HepG2 (cell line): ENCODE measurements around the gene GLIPR1. TPM values are rescaled to one million over a fixed set of nuclear protein-coding genes. Genes with fewer than 3 reads are reported as not detected.

Source experiments
- ATAC-seq: fragments of 200-7000 bp; cut with Tn5 transposase; 3 replicates; pipeline ENCODE4 v1.9.1; 2020; ENCODE audit warnings: mild to moderate bottlenecking, moderate library complexity
- BruUV-seq: library from RNA; stranded (reverse); fragments of 400-500 nt; replicated peaks from 2 replicates; lab custom pipeline; 2021; lab: Mats Ljungman, UMichigan
- CTCF ChIA-PET: fragments of 300-600 bp; formaldehyde crosslinking; extraction: SDS; loops from one replicate; lab custom pipeline; 2021; ENCODE audit warnings: low total read pairs, inconsistent platforms, low intra/inter-chr PET ratio; lab: Yijun Ruan, JAX
- POLR2A ChIA-PET: fragments of 350-600 bp; sonication (Branson Sonifier 250); formaldehyde crosslinking; loops from one replicate; lab custom pipeline; 2020; ENCODE audit warnings: antibody characterized with exemption, inconsistent platforms; lab: Yijun Ruan, JAX
- DNase-seq: peaks from one replicate; pipeline ENCODE4 v3.0.0-alpha.2; 2015; ENCODE audit warnings: low spot score
- FAIRE-seq: peaks from 3 replicates; lab custom pipeline; 2011; peaks lifted over from hg19 to GRCh38; lab: Jason Lieb, UNC
- H2AFZ ChIP-seq: one replicate; pipeline ENCODE4 v1.6.1; 2011; ENCODE audit warnings: low read length, inconsistent platforms
- H3K27ac ChIP-seq: fragments of 300-600 bp; 3 replicates; pipeline ENCODE4 v1.8.0; 2011; ENCODE audit warnings: mixed run types, mild to moderate bottlenecking, mixed read lengths, low read length, inconsistent platforms; ENCODE audit not compliant: insufficient read depth; ENCODE audit errors: extremely low read length
- H3K27me3 ChIP-seq, 2 experiments: fragments of 200-600 bp in 1 of 2; 2 replicates in 1 of 2; 3 replicates in 1 of 2; pipeline versions ENCODE4 v1.6.0 to v1.8.0; 2011; ENCODE audit warnings: low read length in 2 of 2, mild to moderate bottlenecking in 2 of 2, moderate library complexity in 2 of 2, inconsistent platforms in 1 of 2; ENCODE audit not compliant: insufficient read depth in 2 of 2, control insufficient read depth in 1 of 2
- H3K36me3 ChIP-seq, 2 experiments: fragments of 200-600 bp in 1 of 2; replicated peaks in 1 of 2; 2 replicates in 1 of 2; 3 replicates in 1 of 2; pipeline versions ENCODE4 v1.5.1 to v1.8.0; 2011; ENCODE audit warnings: low read length in 2 of 2, inconsistent platforms in 1 of 2; ENCODE audit not compliant: insufficient read depth in 2 of 2, control insufficient read depth in 1 of 2
- H3K4me1 ChIP-seq: 2 replicates; pipeline ENCODE4 v1.5.1; 2012; ENCODE audit warnings: low read length, inconsistent platforms; ENCODE audit not compliant: insufficient read depth
- H3K4me2 ChIP-seq: 2 replicates; pipeline ENCODE4 v1.6.0; 2011; ENCODE audit warnings: low read depth, low read length, inconsistent platforms
- H3K4me3 ChIP-seq, 3 experiments: fragments of 200-600 bp in 1 of 3; sonication (generic), shearing (Covaris generic) in 1 of 3; replicated peaks in 1 of 3; 2 replicates each; pipeline ENCODE4 v1.5.1; 2011 to 2016; ENCODE audit warnings: low read length in 3 of 3, inconsistent platforms in 2 of 3, low read depth in 2 of 3, mild to moderate bottlenecking in 2 of 3, control low read depth in 1 of 3, mixed read lengths in 1 of 3; ENCODE audit not compliant: insufficient read depth in 1 of 3
- H3K79me2 ChIP-seq: one replicate; pipeline ENCODE4 v1.6.1; 2011; ENCODE audit warnings: low read length, inconsistent platforms; ENCODE audit not compliant: insufficient read depth
- H3K9ac ChIP-seq: 2 replicates; pipeline ENCODE4 v1.6.0; 2011; ENCODE audit warnings: mild to moderate bottlenecking, low read depth, low read length, inconsistent platforms; ENCODE audit not compliant: insufficient read depth
- H3K9me3 ChIP-seq: 2 replicates; pipeline ENCODE4 v1.5.1; 2012; ENCODE audit warnings: mild to moderate bottlenecking, low read length
- H4K20me1 ChIP-seq: 2 replicates; pipeline ENCODE4 v1.6.0; 2011; ENCODE audit warnings: inconsistent platforms, mild to moderate bottlenecking, low read length, moderate library complexity; ENCODE audit not compliant: insufficient read depth
- CAMTA2 ChIP-seq: sonication (generic); formaldehyde crosslinking; IDR thresholded peaks from 2 replicates; pipeline ENCODE4 v1.4.0; 2020; ENCODE audit warnings: mild to moderate bottlenecking, missing genetic modification reagents, borderline replicate concordance
- MAFG ChIP-seq: sonication (generic); formaldehyde crosslinking; IDR thresholded peaks from 2 replicates; pipeline ENCODE4 v1.5.1; 2020; ENCODE audit warnings: mild to moderate bottlenecking, missing genetic modification reagents
- MED1 ChIP-seq: sonication (generic); formaldehyde crosslinking; IDR thresholded peaks from 2 replicates; pipeline ENCODE4 v1.4.0; 2020; ENCODE audit warnings: missing genetic modification reagents
- NFIB ChIP-seq: sonication (generic); formaldehyde crosslinking; IDR thresholded peaks from 2 replicates; pipeline ENCODE4 v1.9.0; 2021; ENCODE audit warnings: missing genetic modification reagents, mild to moderate bottlenecking, borderline replicate concordance
- REST ChIP-seq, 2 experiments: IDR thresholded peaks; 2 replicates each; pipeline ENCODE4 v1.6.1; 2011 to 2012; ENCODE audit warnings: low read length in 2 of 2, borderline replicate concordance in 1 of 2, low read depth in 1 of 2, mild to moderate bottlenecking in 1 of 2, moderate library complexity in 1 of 2
- SMAD3 ChIP-seq: sonication (generic); formaldehyde crosslinking; IDR thresholded peaks from 2 replicates; pipeline ENCODE4 v1.4.0; 2020; ENCODE audit warnings: missing genetic modification reagents
- THAP11 ChIP-seq: IDR thresholded peaks from 2 replicates; pipeline ENCODE4 v1.6.1; 2016; ENCODE audit warnings: missing biosample characterization, missing genetic modification reagents
- TRIM22 ChIP-seq: fragments of 450-650 bp; IDR thresholded peaks from 2 replicates; pipeline ENCODE4 v1.6.1; 2017
- ZBTB25 ChIP-seq: IDR thresholded peaks from 2 replicates; pipeline ENCODE4 v1.6.1; 2018; ENCODE audit warnings: missing genetic modification reagents
- ZNF20 ChIP-seq: sonication (generic); formaldehyde crosslinking; IDR thresholded peaks from 2 replicates; pipeline ENCODE4 v1.4.0; 2020; ENCODE audit warnings: mild to moderate bottlenecking, moderate library complexity, missing genetic modification reagents
- ZNF430 ChIP-seq: sonication (generic); formaldehyde crosslinking; IDR thresholded peaks from 2 replicates; pipeline ENCODE4 v1.9.0; 2021; ENCODE audit warnings: mild to moderate bottlenecking, missing genetic modification reagents
- ZNF546 ChIP-seq: sonication (generic); formaldehyde crosslinking; conservative IDR thresholded peaks from 2 replicates; pipeline ENCODE4 v1.8.1; 2023; ENCODE audit warnings: mild to moderate bottlenecking, missing genetic modification reagents
- ZNF780A ChIP-seq: sonication (generic); formaldehyde crosslinking; IDR thresholded peaks from 2 replicates; pipeline ENCODE4 v1.8.0; 2022; ENCODE audit warnings: mild to moderate bottlenecking, missing genetic modification reagents, moderate library complexity
- ZNF850 ChIP-seq: sonication (generic); formaldehyde crosslinking; conservative IDR thresholded peaks from 2 replicates; pipeline ENCODE4 v1.9.0; 2021; ENCODE audit warnings: mild to moderate bottlenecking, missing genetic modification reagents
- ZNF891 ChIP-seq: sonication (generic); formaldehyde crosslinking; IDR thresholded peaks from 2 replicates; pipeline ENCODE4 v1.5.0; 2020; ENCODE audit warnings: mild to moderate bottlenecking, missing genetic modification reagents
- ZUFSP ChIP-seq: sonication (generic); formaldehyde crosslinking; IDR thresholded peaks from 2 replicates; pipeline ENCODE4 v1.9.0; 2021; ENCODE audit warnings: missing genetic modification reagents, mild to moderate bottlenecking, borderline replicate concordance
- WGBS: methylation state at CpG from one replicate; pipeline ENCODE4 v1.1.6; 2017; ENCODE audit warnings: low lambda C conversion rate; 5-methylcytosine and 5-hydroxymethylcytosine counted together
- in situ Hi-C: cut with HindIII; loops from 2 replicates; pipeline ENCODE4 v1.10.0; 2017; ENCODE audit warnings: low pct_unique_long_range_greater_than_20kb; ENCODE audit not compliant: extremely low pct_ligation_motif_present
- intact Hi-C: fragments of 100-400 bp; cut with micrococcal nuclease; formaldehyde crosslinking; loops from one replicate; pipeline ENCODE4 v1.10.0; 2022; ENCODE audit not compliant: unreplicated experiment
- polyA plus RNA-seq, 8 experiments: library from polyadenylated mRNA; depleted of rRNA in 3 of 8; stranded (reverse) in 7 of 8; unstranded in 1 of 8; fragments of >200 nt; fragmentation: Illumina TruSeq in 4 of 8; extraction: Trizol in 4 of 8; gene quantifications; 2 replicates each; pipeline versions ENCODE4 v1.2.1 to v1.2.3, GENCODE V29; 2011 to 2016; ENCODE audit warnings: low read depth in 4 of 8, missing spikeins in 1 of 8, mixed read lengths in 1 of 8; ENCODE audit not compliant: insufficient read depth in 1 of 8
- total RNA-seq, 5 experiments: library from RNA; depleted of rRNA; stranded (reverse); fragments of >200 nt; fragmentation: Illumina TruSeq; extraction: Trizol; gene quantifications; 2 replicates each; pipeline ENCODE4 v1.2.3, GENCODE V29; 2016; ENCODE audit warnings: low read depth in 1 of 5

GLIPR1 gene
- total and polyA plus RNA-seq, 2 of the 13 experiments (the other 11 are each of a cell fraction or from before 2014, with no cell fraction given), result 1.9 to 5.0 TPM

GRCh38 chr12:75482646-75483045 lies 2.1 kb downstream of the GLIPR1 start (continued):
- TF ChIP-seq REST (IDR thresholded peaks at IDR 0.05; ENCODE audit: borderline replicate concordance in 1 of 2, low read depth in 1 of 2, low read length in 2 of 2), result no peak
- no peak for TF ChIP-seq ZBTB25 (CRISPR knock-in tag)
- no peak for TF ChIP-seq ZNF20 (CRISPR knock-in tag)
- TF ChIP-seq ZNF780A (CRISPR knock-in tag), result no peak
- TF ChIP-seq MAFG (CRISPR knock-in tag), result no peak
- TF ChIP-seq, all 625 proteins: peak for 0

- intact Hi-C loops, result loop anchor here (5.0 to 10.0 kb wide), 2 partner anchors 861 to 974 kb away; partner anchors contain the start of gene BBS10
- TF ChIP-seq TRIM22, result no peak
- TF ChIP-seq ZNF430, result no peak
- no peak for TF ChIP-seq MED1 (CRISPR knock-in tag)
- no peak for TF ChIP-seq ZUFSP (CRISPR knock-in tag)
- no peak for TF ChIP-seq ZNF850 (CRISPR knock-in tag)
- TF ChIP-seq CAMTA2, result no peak
- no peak for TF ChIP-seq ZNF546 (CRISPR knock-in tag)
- TF ChIP-seq NFIB (CRISPR knock-in tag), result no peak
- no peak for TF ChIP-seq THAP11 (CRISPR knock-in tag)
- TF ChIP-seq SMAD3 (CRISPR knock-in tag), result no peak
- no peak for TF ChIP-seq ZNF891 (CRISPR knock-in tag)
Measured at GRCh38 chr12:75483431-75483830, 2.9 kb downstream of the GLIPR1 start.

More at GRCh38 chr12:75483431-75483830, 2.9 kb downstream of the GLIPR1 start:
- ChIA-PET POLR2A (no interaction called here), CTCF (no interaction called here)
- no peaks in the 10 kb centered on the region for H4K20me1 ChIP-seq
- H3K4me3 ChIP-seq, result no peak overlapping the region
- peaks cover 26% of the 10 kb centered on the region for H3K4me1 ChIP-seq
- H3K36me3 ChIP-seq, result no peaks in the 10 kb centered on the region
- H3K27ac ChIP-seq, result no peak overlapping the region
- no peaks in the 10 kb centered on the region for H3K9me3 ChIP-seq
- FAIRE-seq (no peak), DNase-seq (no peak), ATAC-seq (no peak)
- H2AFZ ChIP-seq, result no peak overlapping the region
- H3K9ac ChIP-seq, result no peak overlapping the region
- 88% methylated on average over 2 of the region's 2 CpGs for WGBS
- H3K27me3 ChIP-seq, result no peaks in the 10 kb centered on the region
- no peaks in the 10 kb centered on the region for H3K79me2 ChIP-seq
- BruUV-seq, result no TSS peak
- in situ Hi-C loops, result no loop called here
- H3K4me2 ChIP-seq, result no peak overlapping the region
